GM12865 (cell line): ENCODE measurements around the gene MED13L.
"Not testable (repeated sequence)": the region's sequence is repeated elsewhere in the genome, so short reads cannot be mapped to it uniquely, and the experiment has no call there.

ENCODE experiments used
- DNase-seq: peaks from one replicate; pipeline ENCODE4 v3.0.0; 2010; ENCODE audit warnings: low read depth
- H3K4me3 ChIP-seq: 2 replicates; pipeline ENCODE4 v1.5.1; 2011; ENCODE audit warnings: mild to moderate bottlenecking, low read depth, low read length, control low read depth
- CTCF ChIP-seq: IDR thresholded peaks from 2 replicates; pipeline ENCODE4 v1.5.1; 2011; ENCODE audit warnings: low read length, control low read depth, low read depth, inconsistent platforms; ENCODE audit not compliant: insufficient read depth; ENCODE audit errors: missing control alignments

The MED13L gene

GRCh38 chr12:116039081-116039480 is 238.4 kb downstream of the MED13L start:
- H3K4me3 ChIP-seq = no peak overlapping the region
- no peak for DNase-seq
- no peak for TF ChIP-seq CTCF

GRCh38 chr12:116037941-116038837 is 239.3 kb downstream of the MED13L start:
- no peak overlapping the region for H3K4me3 ChIP-seq
- TF ChIP-seq CTCF = no peak
- no peak for DNase-seq

- TF ChIP-seq CTCF = no peak
Measured at GRCh38 chr12:116033765-116034164, 243.7 kb downstream of the MED13L start.

GRCh38 chr12:116031624-116032023 is 245.9 kb downstream of the MED13L start:
- not testable (repeated sequence) for DNase-seq, H3K4me3 ChIP-seq

More at GRCh38 chr12:116033765-116034164, 243.7 kb downstream of the MED13L start:
- H3K4me3 ChIP-seq = no peak overlapping the region
- no peak for DNase-seq

GRCh38 chr12:116028619-116029018 is 248.9 kb downstream of the MED13L start:
- no peak for DNase-seq
- H3K4me3 ChIP-seq = no peak overlapping the region
- TF ChIP-seq CTCF = no peak

- H3K4me3 ChIP-seq = no peak overlapping the region
- DNase-seq = no peak
- TF ChIP-seq CTCF = no peak
Measured at GRCh38 chr12:116027551-116027821, 250.0 kb downstream of the MED13L start.

- no peak for TF ChIP-seq CTCF
- DNase-seq = no peak
Measured at GRCh38 chr12:116026768-116027550, 250.5 kb downstream of the MED13L start.

More at GRCh38 chr12:116026768-116027550, 250.5 kb downstream of the MED13L start:
- H3K4me3 ChIP-seq = no peak overlapping the region
